ENCODE data around the gene DDX51. TPM values are rescaled to one million over a fixed set of nuclear protein-coding genes. Genes with fewer than 3 reads are reported as not detected.

Gene DDX51
- total and polyA plus RNA-seq, 2 donors (not counting 1 experiment from before 2014, with no cell fraction given) = 46.3 to 60.8 TPM

- H3K9me3 ChIP-seq (ENCODE audit: control extremely low read depth in 1 of 3, control insufficient read depth in 2 of 3, insufficient read depth in 1 of 3, low read length in 2 of 3) = peaks cover 0 to 5% (median 0%) of the 10 kb centered on the region in 3 donors
- H3K27ac ChIP-seq (ENCODE audit: low read length in 2 of 2) = no peak overlapping the region
- CTCF ChIA-PET = no interaction called here
- no peak for TF ChIP-seq CTCF (IDR thresholded peaks at IDR 0.05)
- no peak for TF ChIP-seq EZH2 (IDR thresholded peaks at IDR 0.05; ENCODE audit: borderline replicate concordance, insufficient read depth, low read depth, low read length, poor library complexity, severe bottlenecking)
- POLR2A ChIA-PET = no interaction called here
- intact Hi-C loops (cut with micrococcal nuclease) = no loop called here
- no peak for ATAC-seq (ENCODE audit: low read depth)
- Mint-ChIP-seq H3K9me3 (ENCODE audit: insufficient read depth) (no peaks in the 10 kb centered on the region), H3K4me1 (peaks cover 17% of the 10 kb centered on the region), H3K4me3 (no peak overlapping the region), H3K27me3 (peaks cover 30% of the 10 kb centered on the region), H3K27ac (no peak overlapping the region)
- WGBS (ENCODE audit: insufficient coverage) = 84% methylated on average over 17 of the region's 19 CpGs
- H3K79me2 ChIP-seq (ENCODE audit: control insufficient read depth, insufficient read depth, low read length) = no peaks in the 10 kb centered on the region
- H3K27me3 ChIP-seq (replicated peaks in 1 of 4; ENCODE audit: control extremely low read depth in 1 of 4, control insufficient read depth in 3 of 4, insufficient read depth in 4 of 4, low read length in 3 of 4) = peaks cover 0 to 42% (median 5%) of the 10 kb centered on the region in 4 experiments
- no peaks in the 10 kb centered on the region for H3K36me3 ChIP-seq (replicated peaks in 1 of 2; ENCODE audit: control extremely low read depth in 1 of 2, control insufficient read depth in 1 of 2, extremely low read depth in 1 of 2, insufficient read depth in 2 of 2, low read length in 1 of 2)
- H4K20me1 ChIP-seq (ENCODE audit: control insufficient read depth, insufficient read depth, low read length, poor library complexity, severe bottlenecking) = no peaks in the 10 kb centered on the region
- peaks cover 12% of the 10 kb centered on the region in 2 donors for H3K4me1 ChIP-seq (ENCODE audit: control insufficient read depth in 2 of 2, insufficient read depth in 2 of 2, low read length in 2 of 2)
- H3K9ac ChIP-seq (ENCODE audit: low read length) = no peak overlapping the region
- no peak overlapping the region for H2AFZ ChIP-seq (ENCODE audit: insufficient read depth, low read depth, low read length, poor library complexity, severe bottlenecking)
- no peak overlapping the region for H3K4me2 ChIP-seq (replicated peaks; ENCODE audit: low read depth, low read length, poor library complexity, severe bottlenecking)
- no peak overlapping the region for H3K4me3 ChIP-seq (ENCODE audit: control extremely low read depth in 1 of 5, extremely low read depth in 1 of 5, insufficient read depth in 1 of 5, low read depth in 2 of 5, low read length in 4 of 5)
- DNase-seq = no peak
Observed at GRCh38 chr12:132176385-132176919, 32.3 kb upstream of the DDX51 start.

- intact Hi-C loops (cut with micrococcal nuclease) = no loop called here
- Histone ChIP-seq H3K27ac (ENCODE audit: low read length in 2 of 2) (no peak overlapping the region), H3K79me2 (ENCODE audit: control insufficient read depth, insufficient read depth, low read length) (no peaks in the 10 kb centered on the region), H3K36me3 (replicated peaks in 1 of 2; ENCODE audit: control extremely low read depth in 1 of 2, control insufficient read depth in 1 of 2, extremely low read depth in 1 of 2, insufficient read depth in 2 of 2, low read length in 1 of 2) (no peaks in the 10 kb centered on the region), H3K27me3 (replicated peaks in 1 of 4; ENCODE audit: control extremely low read depth in 1 of 4, control insufficient read depth in 3 of 4, insufficient read depth in 4 of 4, low read length in 3 of 4) (peaks cover 0 to 44% (median 5%) of the 10 kb centered on the region in 4 experiments), H3K4me2 (replicated peaks; ENCODE audit: low read depth, low read length, poor library complexity, severe bottlenecking) (no peak overlapping the region), H3K4me3 (ENCODE audit: control extremely low read depth in 1 of 5, extremely low read depth in 1 of 5, insufficient read depth in 1 of 5, low read depth in 2 of 5, low read length in 4 of 5) (no peak overlapping the region), H2AFZ (ENCODE audit: insufficient read depth, low read depth, low read length, poor library complexity, severe bottlenecking) (no peak overlapping the region), H3K9ac (ENCODE audit: low read length) (no peak overlapping the region), H4K20me1 (ENCODE audit: control insufficient read depth, insufficient read depth, low read length, poor library complexity, severe bottlenecking) (no peaks in the 10 kb centered on the region), H3K4me1 (ENCODE audit: control insufficient read depth in 2 of 2, insufficient read depth in 2 of 2, low read length in 2 of 2) (peaks cover 12% of the 10 kb centered on the region in 2 donors), H3K9me3 (ENCODE audit: control extremely low read depth in 1 of 3, control insufficient read depth in 2 of 3, insufficient read depth in 1 of 3, low read length in 2 of 3) (no peaks in the 10 kb centered on the region)
- H3K9me3 Mint-ChIP-seq (ENCODE audit: insufficient read depth) = no peaks in the 10 kb centered on the region
- H3K4me3 Mint-ChIP-seq = no peak overlapping the region
- CTCF ChIA-PET = no interaction called here
- POLR2A ChIA-PET = no interaction called here
- WGBS (ENCODE audit: insufficient coverage) = 89% methylated on average over 30 of the region's 35 CpGs
- H3K27ac Mint-ChIP-seq = no peak overlapping the region
- ATAC-seq (ENCODE audit: low read depth) (no peak), DNase-seq (no peak)
- peaks cover 30% of the 10 kb centered on the region for H3K27me3 Mint-ChIP-seq
- TF ChIP-seq CTCF (IDR thresholded peaks at IDR 0.05) (no peak), EZH2 (IDR thresholded peaks at IDR 0.05; ENCODE audit: borderline replicate concordance, insufficient read depth, low read depth, low read length, poor library complexity, severe bottlenecking) (no peak)
- peaks cover 17% of the 10 kb centered on the region for H3K4me1 Mint-ChIP-seq
Observed at GRCh38 chr12:132175496-132176384, 31.6 kb upstream of the DDX51 start.

All from B cell (primary cell).